ENCODE data around the gene RABL2A.
"Not testable (repeated sequence)": the region's sequence is repeated elsewhere in the genome, so short reads cannot be mapped to it uniquely, and the experiment has no call there.

DNA sequence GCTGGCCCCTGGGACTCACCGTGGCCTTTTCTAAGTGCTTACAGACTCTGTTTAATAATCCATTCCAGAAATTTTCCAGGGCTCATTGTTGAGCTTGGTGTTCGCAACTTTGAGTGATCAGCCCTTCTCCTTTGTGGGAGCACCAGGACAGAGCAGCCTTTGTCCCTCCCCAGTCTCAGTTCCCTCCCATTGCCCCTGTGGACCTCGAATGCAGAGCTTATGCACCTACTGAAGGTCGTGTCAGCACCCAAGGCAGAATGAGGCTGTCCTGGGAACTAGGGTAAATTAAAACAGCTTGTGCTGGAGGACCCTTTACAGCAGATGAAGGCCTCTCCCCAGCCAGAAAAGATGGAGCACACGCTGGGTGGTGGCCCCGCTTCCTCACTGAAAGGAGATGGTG is 33.8 kb upstream of the RABL2A start:
- TF ChIP-seq POLR2A (IDR thresholded peaks at IDR 0.05), result not testable (repeated sequence)
- TF ChIP-seq, protein P1, sequence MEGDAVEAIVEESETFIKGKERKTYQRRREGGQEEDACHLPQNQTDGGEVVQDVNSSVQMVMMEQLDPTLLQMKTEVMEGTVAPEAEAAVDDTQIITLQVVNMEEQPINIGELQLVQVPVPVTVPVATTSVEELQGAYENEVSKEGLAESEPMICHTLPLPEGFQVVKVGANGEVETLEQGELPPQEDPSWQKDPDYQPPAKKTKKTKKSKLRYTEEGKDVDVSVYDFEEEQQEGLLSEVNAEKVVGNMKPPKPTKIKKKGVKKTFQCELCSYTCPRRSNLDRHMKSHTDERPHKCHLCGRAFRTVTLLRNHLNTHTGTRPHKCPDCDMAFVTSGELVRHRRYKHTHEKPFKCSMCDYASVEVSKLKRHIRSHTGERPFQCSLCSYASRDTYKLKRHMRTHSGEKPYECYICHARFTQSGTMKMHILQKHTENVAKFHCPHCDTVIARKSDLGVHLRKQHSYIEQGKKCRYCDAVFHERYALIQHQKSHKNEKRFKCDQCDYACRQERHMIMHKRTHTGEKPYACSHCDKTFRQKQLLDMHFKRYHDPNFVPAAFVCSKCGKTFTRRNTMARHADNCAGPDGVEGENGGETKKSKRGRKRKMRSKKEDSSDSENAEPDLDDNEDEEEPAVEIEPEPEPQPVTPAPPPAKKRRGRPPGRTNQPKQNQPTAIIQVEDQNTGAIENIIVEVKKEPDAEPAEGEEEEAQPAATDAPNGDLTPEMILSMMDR (IDR thresholded peaks at IDR 0.05), result not testable (repeated sequence)

Data from prostate gland (tissue), 2 donors.